ENCODE data around the gene TMPRSS4. TPM values are rescaled to one million over a fixed set of nuclear protein-coding genes. Genes with fewer than 3 reads are reported as not detected.

Gene TMPRSS4
- total and polyA plus RNA-seq, 2 experiments from 2014 or later = 0.10 to 0.58 TPM

DNA sequence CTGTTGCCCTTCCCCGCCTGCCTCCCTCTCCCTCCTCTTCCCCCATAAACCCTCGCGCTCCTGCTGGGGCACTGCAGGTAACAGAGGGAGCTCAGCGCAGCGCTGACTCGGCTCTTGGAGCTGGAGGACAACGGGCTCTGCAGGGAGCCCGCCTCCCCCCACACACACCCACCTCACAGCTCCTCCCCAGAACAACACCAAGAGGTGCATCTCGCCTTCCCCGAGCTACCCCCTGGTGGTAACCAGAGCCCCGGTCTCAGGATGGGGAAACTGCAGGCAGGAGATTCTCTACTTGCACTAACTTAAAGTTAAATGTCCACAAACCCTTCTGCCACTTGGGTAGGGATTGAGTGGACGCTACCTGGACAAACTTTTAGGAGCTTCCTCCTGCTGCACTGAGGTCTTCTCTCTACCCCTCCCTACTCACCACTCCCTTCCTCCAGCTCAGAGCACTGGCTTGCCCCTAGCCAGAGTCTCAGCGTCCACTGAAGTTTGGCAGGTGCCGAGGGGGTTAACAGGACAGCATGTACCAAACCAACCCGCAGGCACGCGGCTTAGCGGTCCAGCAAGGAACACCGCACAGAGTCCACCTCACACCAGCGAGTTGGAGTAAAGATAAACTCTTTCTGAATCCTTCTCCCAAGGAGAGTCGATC lies 79.8 kb downstream of the TMPRSS4 start:
- Mint-ChIP-seq H3K4me1 (peaks cover 46% of the 10 kb centered on the region), H3K9me3 (no peaks in the 10 kb centered on the region), H3K27me3 (ENCODE audit: insufficient read depth, low read depth, poor library complexity) (peaks cover 61% of the 10 kb centered on the region), H3K4me3 (peak overlapping the region; percentile 63), H3K27ac (no peak overlapping the region), H3K36me3 (ENCODE audit: low read depth) (no peaks in the 10 kb centered on the region)
- Histone ChIP-seq H3K36me3 (ENCODE audit: insufficient read depth) (no peaks in the 10 kb centered on the region), H3K27me3 (ENCODE audit: insufficient read depth) (peaks cover 81% of the 10 kb centered on the region), H3K79me2 (replicated peaks; ENCODE audit: insufficient read depth) (no peaks in the 10 kb centered on the region), H3K4me2 (peak overlapping the region; percentile 98), H3K4me3 (peak overlapping the region; percentile 94), H3K9me2 (ENCODE audit: insufficient read depth) (no peaks in the 10 kb centered on the region), H4K20me1 (replicated peaks; ENCODE audit: insufficient read depth) (no peaks in the 10 kb centered on the region), H2AFZ (peak overlapping the region; percentile 86), H3K4me1 (ENCODE audit: insufficient read depth) (peaks cover 51% of the 10 kb centered on the region), H3K27ac (ENCODE audit: low read depth) (no peak overlapping the region), H3F3A (replicated peaks; ENCODE audit: low read depth) (0 out of 2 replicates have a peak, but pooled peaks cover 3% of the 10 kb centered on the region)
- peak; percentile 27 for ATAC-seq
- TF ChIP-seq, protein P1, sequence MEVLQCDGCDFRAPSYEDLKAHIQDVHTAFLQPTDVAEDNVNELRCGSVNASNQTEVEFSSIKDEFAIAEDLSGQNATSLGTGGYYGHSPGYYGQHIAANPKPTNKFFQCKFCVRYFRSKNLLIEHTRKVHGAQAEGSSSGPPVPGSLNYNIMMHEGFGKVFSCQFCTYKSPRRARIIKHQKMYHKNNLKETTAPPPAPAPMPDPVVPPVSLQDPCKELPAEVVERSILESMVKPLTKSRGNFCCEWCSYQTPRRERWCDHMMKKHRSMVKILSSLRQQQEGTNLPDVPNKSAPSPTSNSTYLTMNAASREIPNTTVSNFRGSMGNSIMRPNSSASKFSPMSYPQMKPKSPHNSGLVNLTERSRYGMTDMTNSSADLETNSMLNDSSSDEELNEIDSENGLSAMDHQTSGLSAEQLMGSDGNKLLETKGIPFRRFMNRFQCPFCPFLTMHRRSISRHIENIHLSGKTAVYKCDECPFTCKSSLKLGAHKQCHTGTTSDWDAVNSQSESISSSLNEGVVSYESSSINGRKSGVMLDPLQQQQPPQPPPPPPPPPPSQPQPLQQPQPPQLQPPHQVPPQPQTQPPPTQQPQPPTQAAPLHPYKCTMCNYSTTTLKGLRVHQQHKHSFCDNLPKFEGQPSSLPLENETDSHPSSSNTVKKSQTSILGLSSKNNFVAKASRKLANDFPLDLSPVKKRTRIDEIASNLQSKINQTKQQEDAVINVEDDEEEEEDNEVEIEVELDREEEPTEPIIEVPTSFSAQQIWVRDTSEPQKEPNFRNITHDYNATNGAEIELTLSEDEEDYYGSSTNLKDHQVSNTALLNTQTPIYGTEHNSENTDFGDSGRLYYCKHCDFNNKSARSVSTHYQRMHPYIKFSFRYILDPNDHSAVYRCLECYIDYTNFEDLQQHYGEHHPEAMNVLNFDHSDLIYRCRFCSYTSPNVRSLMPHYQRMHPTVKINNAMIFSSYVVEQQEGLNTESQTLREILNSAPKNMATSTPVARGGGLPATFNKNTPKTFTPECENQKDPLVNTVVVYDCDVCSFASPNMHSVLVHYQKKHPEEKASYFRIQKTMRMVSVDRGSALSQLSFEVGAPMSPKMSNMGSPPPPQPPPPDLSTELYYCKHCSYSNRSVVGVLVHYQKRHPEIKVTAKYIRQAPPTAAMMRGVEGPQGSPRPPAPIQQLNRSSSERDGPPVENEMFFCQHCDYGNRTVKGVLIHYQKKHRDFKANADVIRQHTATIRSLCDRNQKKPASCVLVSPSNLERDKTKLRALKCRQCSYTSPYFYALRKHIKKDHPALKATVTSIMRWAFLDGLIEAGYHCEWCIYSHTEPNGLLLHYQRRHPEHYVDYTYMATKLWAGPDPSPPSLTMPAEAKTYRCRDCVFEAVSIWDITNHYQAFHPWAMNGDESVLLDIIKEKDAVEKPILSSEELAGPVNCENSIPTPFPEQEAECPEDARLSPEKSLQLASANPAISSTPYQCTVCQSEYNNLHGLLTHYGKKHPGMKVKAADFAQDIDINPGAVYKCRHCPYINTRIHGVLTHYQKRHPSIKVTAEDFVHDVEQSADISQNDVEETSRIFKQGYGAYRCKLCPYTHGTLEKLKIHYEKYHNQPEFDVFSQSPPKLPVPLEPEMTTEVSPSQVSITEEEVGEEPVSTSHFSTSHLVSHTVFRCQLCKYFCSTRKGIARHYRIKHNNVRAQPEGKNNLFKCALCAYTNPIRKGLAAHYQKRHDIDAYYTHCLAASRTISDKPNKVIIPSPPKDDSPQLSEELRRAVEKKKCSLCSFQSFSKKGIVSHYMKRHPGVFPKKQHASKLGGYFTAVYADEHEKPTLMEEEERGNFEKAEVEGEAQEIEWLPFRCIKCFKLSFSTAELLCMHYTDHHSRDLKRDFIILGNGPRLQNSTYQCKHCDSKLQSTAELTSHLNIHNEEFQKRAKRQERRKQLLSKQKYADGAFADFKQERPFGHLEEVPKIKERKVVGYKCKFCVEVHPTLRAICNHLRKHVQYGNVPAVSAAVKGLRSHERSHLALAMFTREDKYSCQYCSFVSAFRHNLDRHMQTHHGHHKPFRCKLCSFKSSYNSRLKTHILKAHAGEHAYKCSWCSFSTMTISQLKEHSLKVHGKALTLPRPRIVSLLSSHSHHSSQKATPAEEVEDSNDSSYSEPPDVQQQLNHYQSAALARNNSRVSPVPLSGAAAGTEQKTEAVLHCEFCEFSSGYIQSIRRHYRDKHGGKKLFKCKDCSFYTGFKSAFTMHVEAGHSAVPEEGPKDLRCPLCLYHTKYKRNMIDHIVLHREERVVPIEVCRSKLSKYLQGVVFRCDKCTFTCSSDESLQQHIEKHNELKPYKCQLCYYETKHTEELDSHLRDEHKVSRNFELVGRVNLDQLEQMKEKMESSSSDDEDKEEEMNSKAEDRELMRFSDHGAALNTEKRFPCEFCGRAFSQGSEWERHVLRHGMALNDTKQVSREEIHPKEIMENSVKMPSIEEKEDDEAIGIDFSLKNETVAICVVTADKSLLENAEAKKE (CRISPR knock-in tag; IDR thresholded peaks at IDR 0.05) = no peak
- peak; percentile 28 for TF ChIP-seq EZH2 (IDR thresholded peaks at IDR 0.05; ENCODE audit: low read depth, unreplicated experiment)
- TF ChIP-seq ZNF331 (CRISPR knock-in tag; IDR thresholded peaks at IDR 0.05; ENCODE audit: low read depth) = no peak
- peak; percentile 74 for DNase-seq (ENCODE audit: low spot score)

DNA sequence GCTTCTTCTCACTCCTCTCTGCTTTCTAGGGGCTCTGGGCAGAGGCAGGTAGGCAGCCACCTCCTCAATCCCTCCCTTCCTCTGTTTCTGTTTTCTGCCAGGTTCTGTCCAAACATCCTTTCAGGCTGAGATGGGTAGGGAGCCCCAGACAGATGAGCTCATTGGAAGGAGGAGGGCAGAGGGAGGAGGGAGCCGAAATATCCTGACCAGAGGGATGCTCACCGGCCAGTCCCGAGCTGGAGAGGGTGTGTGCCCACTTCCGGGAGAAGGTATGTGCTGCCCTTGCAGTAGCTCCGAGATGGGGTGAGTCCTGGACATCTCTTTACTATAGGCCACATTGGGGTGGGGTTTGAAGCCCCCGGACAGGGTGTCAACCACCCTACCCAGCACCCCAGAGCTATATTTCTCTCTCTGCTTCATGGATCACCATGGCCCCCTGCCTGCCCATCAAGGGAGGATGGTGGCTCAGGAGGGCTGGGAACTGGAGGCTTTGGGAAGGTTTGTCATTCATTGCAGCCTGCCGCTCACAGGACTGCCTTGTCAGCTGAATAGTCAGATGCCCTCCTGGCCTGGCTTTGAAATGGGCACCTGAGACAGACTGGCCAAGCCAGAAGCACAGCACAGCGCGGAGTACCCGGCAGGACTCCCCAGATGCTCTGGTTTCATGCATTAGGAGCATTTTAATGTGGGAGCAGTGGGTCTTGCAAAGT lies 80.5 kb downstream of the TMPRSS4 start:
- no peaks in the 10 kb centered on the region for H4K20me1 ChIP-seq (replicated peaks; ENCODE audit: insufficient read depth)
- Mint-ChIP-seq H3K9me3 (no peaks in the 10 kb centered on the region), H3K27ac (no peak overlapping the region), H3K27me3 (ENCODE audit: insufficient read depth, low read depth, poor library complexity) (peaks cover 56% of the 10 kb centered on the region), H3K36me3 (ENCODE audit: low read depth) (no peaks in the 10 kb centered on the region), H3K4me3 (peak overlapping the region; percentile 63), H3K4me1 (peaks cover 45% of the 10 kb centered on the region)
- H3F3A ChIP-seq (replicated peaks; ENCODE audit: low read depth) = 0 out of 2 replicates have a peak, but pooled peaks cover 3% of the 10 kb centered on the region
- peak overlapping the region; percentile 94 for H3K4me3 ChIP-seq
- H3K36me3 ChIP-seq (ENCODE audit: insufficient read depth) = no peaks in the 10 kb centered on the region
- peak overlapping the region; percentile 98 for H3K4me2 ChIP-seq
- H2AFZ ChIP-seq = peak overlapping the region; percentile 86
- no peak for DNase-seq (ENCODE audit: low spot score)
- no peaks in the 10 kb centered on the region for H3K79me2 ChIP-seq (replicated peaks; ENCODE audit: insufficient read depth)
- no peak overlapping the region for H3K27ac ChIP-seq (ENCODE audit: low read depth)
- H3K9me2 ChIP-seq (ENCODE audit: insufficient read depth) = no peaks in the 10 kb centered on the region
- peaks cover 80% of the 10 kb centered on the region for H3K27me3 ChIP-seq (ENCODE audit: insufficient read depth)
- H3K4me1 ChIP-seq (ENCODE audit: insufficient read depth) = peaks cover 48% of the 10 kb centered on the region
- ATAC-seq = no peak
- TF ChIP-seq, protein P2, sequence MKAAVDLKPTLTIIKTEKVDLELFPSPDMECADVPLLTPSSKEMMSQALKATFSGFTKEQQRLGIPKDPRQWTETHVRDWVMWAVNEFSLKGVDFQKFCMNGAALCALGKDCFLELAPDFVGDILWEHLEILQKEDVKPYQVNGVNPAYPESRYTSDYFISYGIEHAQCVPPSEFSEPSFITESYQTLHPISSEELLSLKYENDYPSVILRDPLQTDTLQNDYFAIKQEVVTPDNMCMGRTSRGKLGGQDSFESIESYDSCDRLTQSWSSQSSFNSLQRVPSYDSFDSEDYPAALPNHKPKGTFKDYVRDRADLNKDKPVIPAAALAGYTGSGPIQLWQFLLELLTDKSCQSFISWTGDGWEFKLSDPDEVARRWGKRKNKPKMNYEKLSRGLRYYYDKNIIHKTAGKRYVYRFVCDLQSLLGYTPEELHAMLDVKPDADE (IDR thresholded peaks at IDR 0.05) = no peak
- TF ChIP-seq, protein P3, sequence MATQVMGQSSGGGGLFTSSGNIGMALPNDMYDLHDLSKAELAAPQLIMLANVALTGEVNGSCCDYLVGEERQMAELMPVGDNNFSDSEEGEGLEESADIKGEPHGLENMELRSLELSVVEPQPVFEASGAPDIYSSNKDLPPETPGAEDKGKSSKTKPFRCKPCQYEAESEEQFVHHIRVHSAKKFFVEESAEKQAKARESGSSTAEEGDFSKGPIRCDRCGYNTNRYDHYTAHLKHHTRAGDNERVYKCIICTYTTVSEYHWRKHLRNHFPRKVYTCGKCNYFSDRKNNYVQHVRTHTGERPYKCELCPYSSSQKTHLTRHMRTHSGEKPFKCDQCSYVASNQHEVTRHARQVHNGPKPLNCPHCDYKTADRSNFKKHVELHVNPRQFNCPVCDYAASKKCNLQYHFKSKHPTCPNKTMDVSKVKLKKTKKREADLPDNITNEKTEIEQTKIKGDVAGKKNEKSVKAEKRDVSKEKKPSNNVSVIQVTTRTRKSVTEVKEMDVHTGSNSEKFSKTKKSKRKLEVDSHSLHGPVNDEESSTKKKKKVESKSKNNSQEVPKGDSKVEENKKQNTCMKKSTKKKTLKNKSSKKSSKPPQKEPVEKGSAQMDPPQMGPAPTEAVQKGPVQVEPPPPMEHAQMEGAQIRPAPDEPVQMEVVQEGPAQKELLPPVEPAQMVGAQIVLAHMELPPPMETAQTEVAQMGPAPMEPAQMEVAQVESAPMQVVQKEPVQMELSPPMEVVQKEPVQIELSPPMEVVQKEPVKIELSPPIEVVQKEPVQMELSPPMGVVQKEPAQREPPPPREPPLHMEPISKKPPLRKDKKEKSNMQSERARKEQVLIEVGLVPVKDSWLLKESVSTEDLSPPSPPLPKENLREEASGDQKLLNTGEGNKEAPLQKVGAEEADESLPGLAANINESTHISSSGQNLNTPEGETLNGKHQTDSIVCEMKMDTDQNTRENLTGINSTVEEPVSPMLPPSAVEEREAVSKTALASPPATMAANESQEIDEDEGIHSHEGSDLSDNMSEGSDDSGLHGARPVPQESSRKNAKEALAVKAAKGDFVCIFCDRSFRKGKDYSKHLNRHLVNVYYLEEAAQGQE (IDR thresholded peaks at IDR 0.05; ENCODE audit: unreplicated experiment) = no peak
- TF ChIP-seq NANOG (IDR thresholded peaks at IDR 0.05; ENCODE audit: borderline replicate concordance) (no peak), EZH2phosphoT487 (IDR thresholded peaks at IDR 0.05; ENCODE audit: unreplicated experiment) (no peak), JUNB (IDR thresholded peaks at IDR 0.05; ENCODE audit: unreplicated experiment) (no peak), CREB1 (CRISPR knock-in tag; IDR thresholded peaks at IDR 0.05; ENCODE audit: low read depth) (no peak)
